GM12878 (cell line): Measurements from ENCODE around the gene PTPN20. TPM values are rescaled to one million over a fixed set of nuclear protein-coding genes. Genes with fewer than 3 reads are reported as not detected.
A peak's percentile ranks its signal among the peaks of the same experiment; 100 is the strongest.

ENCODE experiments used
- ATAC-seq: fragments of 200-7000 bp; cut with Tn5 transposase; 3 replicates; pipeline ENCODE4 v1.9.1; 2020; ENCODE audit warnings: mild to moderate bottlenecking, moderate library complexity
- BruUV-seq: library from RNA; stranded (reverse); fragments of 400-500 nt; replicated peaks from 2 replicates; lab custom pipeline; 2021; lab: Mats Ljungman, UMichigan
- CTCF ChIA-PET: fragments of 300-600 bp; sonication (Branson Sonifier 250); formaldehyde crosslinking; extraction: SDS; loops from one replicate; lab custom pipeline; 2021; ENCODE audit warnings: inconsistent platforms; lab: Yijun Ruan, JAX
- POLR2A ChIA-PET: fragments of 350-600 bp; formaldehyde crosslinking; extraction: SDS; loops from one replicate; lab custom pipeline; 2021; ENCODE audit warnings: inconsistent platforms; lab: Charles Lee
- RAD21 ChIA-PET: fragments of 300-600 bp; sonication (Branson Sonifier 250); formaldehyde crosslinking; loops from one replicate; lab custom pipeline; 2023; ENCODE audit warnings: antibody characterized with exemption; ENCODE audit not compliant: unreplicated experiment; lab: Charles Lee
- SMC1A ChIA-PET: fragments of 300-600 bp; sonication (Branson Sonifier 250); formaldehyde crosslinking; loops from one replicate; lab custom pipeline; 2023; ENCODE audit not compliant: unreplicated experiment, uncharacterized antibody; lab: Charles Lee
- DNase-seq: peaks from one replicate; pipeline ENCODE4 v3.0.0-alpha.2; 2011; ENCODE audit warnings: low read depth, low spot score
- FAIRE-seq: peaks from 3 replicates; lab custom pipeline; 2011; peaks lifted over from hg19 to GRCh38; lab: Jason Lieb, UNC
- H2AFZ ChIP-seq: 2 replicates; pipeline ENCODE4 v1.6.0; 2011; ENCODE audit warnings: low read depth, low read length, control low read depth; ENCODE audit not compliant: control insufficient read depth
- H3K27ac ChIP-seq: 2 replicates; pipeline ENCODE4 v1.5.1; 2011; ENCODE audit warnings: control low read depth; ENCODE audit not compliant: control insufficient read depth, insufficient read depth
- H3K27me3 ChIP-seq, 2 experiments: replicated peaks in 1 of 2; 2 replicates each; pipeline versions ENCODE4 v1.6.0 to v1.6.1; 2011; ENCODE audit warnings: low read length in 1 of 2; ENCODE audit not compliant: control insufficient read depth in 2 of 2, insufficient read depth in 2 of 2
- H3K36me3 ChIP-seq, 2 experiments: 2 replicates each; pipeline ENCODE4 v1.5.1; 2011; ENCODE audit warnings: low read length in 1 of 2; ENCODE audit not compliant: control insufficient read depth in 2 of 2, insufficient read depth in 2 of 2
- H3K4me1 ChIP-seq: 2 replicates; pipeline ENCODE4 v1.6.1; 2011; ENCODE audit warnings: mild to moderate bottlenecking, low read length, moderate library complexity, mixed read lengths; ENCODE audit not compliant: control insufficient read depth, insufficient read depth
- H3K4me2 ChIP-seq: 2 replicates; pipeline ENCODE4 v1.6.0; 2011; ENCODE audit warnings: control low read depth; ENCODE audit not compliant: control insufficient read depth, insufficient read depth
- H3K4me3 ChIP-seq: fragments of 200-600 bp; sonication (generic); 2 replicates; pipeline ENCODE4 v1.5.1; 2016
- H3K79me2 ChIP-seq: 2 replicates; pipeline ENCODE4 v1.6.0; 2011; ENCODE audit warnings: low read length; ENCODE audit not compliant: control insufficient read depth, insufficient read depth
- H3K9ac ChIP-seq: 2 replicates; pipeline ENCODE4 v1.8.0; 2011; ENCODE audit warnings: low read length, control low read depth, mixed read lengths; ENCODE audit not compliant: control insufficient read depth, insufficient read depth
- H3K9me3 ChIP-seq: replicated peaks from 3 replicates; pipeline ENCODE4 v1.5.1; 2011; ENCODE audit warnings: mild to moderate bottlenecking, low read length; ENCODE audit not compliant: control insufficient read depth, insufficient read depth
- H4K20me1 ChIP-seq: 2 replicates; pipeline ENCODE4 v1.6.0; 2011; ENCODE audit not compliant: control insufficient read depth, insufficient read depth
- CTCF ChIP-seq, 3 experiments: IDR thresholded peaks in 2 of 3; conservative IDR thresholded peaks in 1 of 3; 2 replicates each; pipeline ENCODE4 v1.5.1; 2011; ENCODE audit warnings: low read depth in 3 of 3, low read length in 3 of 3, mild to moderate bottlenecking in 3 of 3, control low read depth in 2 of 3, moderate library complexity in 2 of 3, inconsistent platforms in 1 of 3, mixed read lengths in 1 of 3; ENCODE audit not compliant: control insufficient read depth in 2 of 3, insufficient read depth in 1 of 3; ENCODE audit errors: extremely low read depth in 1 of 3
- EED ChIP-seq: sonication (generic); IDR thresholded peaks from 2 replicates; pipeline ENCODE4 v1.6.1; 2016; ENCODE audit warnings: antibody characterized with exemption, low read depth
- SMAD1 ChIP-seq: fragments of 450-650 bp; IDR thresholded peaks from 2 replicates; pipeline ENCODE4 v1.6.1; 2018; ENCODE audit warnings: mild to moderate bottlenecking, low read depth; ENCODE audit not compliant: partially characterized antibody
- WGBS: methylation state at CpG from one replicate; pipeline ENCODE4 v1.1.6; 2016; ENCODE audit warnings: low lambda C conversion rate; ENCODE audit not compliant: insufficient replicate concordance, insufficient coverage; ENCODE audit errors: missing lambda C conversion rate; 5-methylcytosine and 5-hydroxymethylcytosine counted together
- in situ Hi-C: fragments of 300-500 bp; cut with MboI; formaldehyde crosslinking; loops from 9 replicates; pipeline ENCODE4 v1.14.3; 2018; ENCODE audit warnings: mixed read lengths
- intact Hi-C: fragments of 100-400 bp; cut with micrococcal nuclease; formaldehyde crosslinking; loops from one replicate; pipeline ENCODE4 v1.14.2; 2022; ENCODE audit not compliant: unreplicated experiment
- polyA plus RNA-seq, 11 experiments: library from polyadenylated mRNA; depleted of rRNA in 4 of 11; unstranded in 6 of 11; stranded (reverse) in 5 of 11; fragments of >200 nt; fragmentation: Nextera tagmentation in 4 of 11; fragmentation: Illumina TruSeq in 1 of 11; extraction: Ambion mirVana in 4 of 11; extraction: Trizol in 1 of 11; gene quantifications; 1 replicate in 1 of 11; 2 replicates in 10 of 11; pipeline versions ENCODE4 v1.2.1 to v1.2.3, GENCODE V29; 2011 to 2016; ENCODE audit warnings: inconsistent platforms in 2 of 11, missing spikeins in 2 of 11, low read depth in 1 of 11
- total RNA-seq, 4 experiments: library from RNA; depleted of rRNA in 3 of 4; stranded (reverse); fragments of >200 nt in 3 of 4; fragmentation: Illumina TruSeq in 1 of 4; extraction: Trizol in 1 of 4; gene quantifications; 2 replicates each; pipeline versions ENCODE4 v1.2.1 to v1.2.3, GENCODE V29; 2013 to 2021

The PTPN20 gene
- total and polyA plus RNA-seq, 10 of the 15 experiments (the other 5 are each of a cell fraction or from before 2014, with no cell fraction given) = 0.04 to 3.4 (median 0.10) TPM; not detected in 4

DNA sequence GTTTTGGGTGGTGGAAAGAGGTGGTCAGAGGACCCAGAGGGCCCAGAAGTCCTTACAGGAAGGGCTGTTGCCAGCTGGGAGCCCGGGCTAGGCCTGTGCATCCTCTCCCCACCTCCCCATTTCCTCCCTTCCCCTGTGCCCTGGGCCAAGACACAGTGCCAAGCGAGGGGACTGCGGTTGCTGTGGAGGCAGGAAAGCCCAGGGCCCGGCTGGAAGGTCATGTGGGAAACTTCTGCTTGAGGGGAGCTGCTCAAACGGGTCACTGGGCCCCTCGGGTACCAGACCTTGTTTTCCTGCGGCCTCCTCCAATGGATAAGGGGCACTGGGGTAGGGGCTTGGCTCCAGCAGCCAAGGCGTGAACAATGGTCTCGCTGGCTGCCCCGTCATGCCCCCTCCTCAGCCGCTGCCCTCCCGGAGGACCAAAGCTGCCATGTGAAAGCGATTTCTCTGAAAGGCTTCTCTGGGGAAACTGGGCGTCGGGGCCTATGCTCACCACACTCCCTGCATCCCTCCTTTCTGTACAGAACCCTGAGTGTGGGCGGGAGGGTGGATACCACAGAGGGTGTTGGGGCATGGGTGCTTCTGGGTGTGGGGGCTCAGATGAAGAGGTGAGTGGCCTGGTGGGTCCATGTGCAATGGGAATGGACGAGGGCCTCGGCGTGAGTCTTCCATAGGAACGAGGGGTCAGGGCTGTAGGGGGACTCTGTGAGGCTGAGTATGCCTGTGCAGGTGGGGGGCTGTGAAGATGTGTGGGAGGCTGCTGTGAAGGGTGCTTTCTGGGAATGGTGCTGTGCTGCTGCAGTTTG is 135.3 kb downstream of the PTPN20 start:
- Histone ChIP-seq H3K9ac (no peak overlapping the region), H3K27me3 (peaks cover 2% of the 10 kb centered on the region in 2 experiments; a peak in 2 of 4 replicates), H3K4me2 (no peak overlapping the region), H3K4me3 (no peak overlapping the region), H2AFZ (no peak overlapping the region), H3K27ac (no peak overlapping the region), H3K36me3 (no peaks in the 10 kb centered on the region), H3K79me2 (no peaks in the 10 kb centered on the region), H4K20me1 (0 out of 2 replicates have a peak, but pooled peaks cover 2% of the 10 kb centered on the region)
- RAD21 ChIA-PET = interaction anchor here (0.5 to 1.8 kb wide), 4 partner anchors 53 to 496 kb away, joined by 3 to 12 read pairs (median 6); no protein-coding TSS in a partner anchor
- in situ Hi-C loops (no loop called here), intact Hi-C loops (loop anchor here (1.0 kb wide), 2 partner anchors 266 to 294 kb away; no protein-coding TSS in a partner anchor)
- no TSS peak for BruUV-seq
- ATAC-seq (no peak), DNase-seq (no peak), FAIRE-seq (no peak)
- SMC1A ChIA-PET = interaction anchor here (5.2 kb wide), 1 partner anchor 267 kb away, joined by 66 read pairs; no protein-coding TSS in a partner anchor
- 33% methylated on average over 19 of the region's 20 CpGs for WGBS
- POLR2A ChIA-PET = no interaction called here
- TF ChIP-seq CTCF (IDR thresholded peaks at IDR 0.05 in 2 of 3, conservative IDR thresholded peaks at IDR 0.05 in 1 of 3; ENCODE audit: control insufficient read depth in 2 of 3, extremely low read depth in 1 of 3, insufficient read depth in 1 of 3, low read depth in 3 of 3, low read length in 3 of 3) (0 out of 6 replicates have a peak, but pooled peaks of 1 of the 3 experiments have one; percentile 0), SMAD1 (no peak), EED (no peak)
- TF ChIP-seq, all 136 proteins: peak for 1
- Histone ChIP-seq H3K9me3 (no peaks in the 10 kb centered on the region), H3K4me1 (no peaks in the 10 kb centered on the region)
- CTCF ChIA-PET = interaction anchor here (1.0 to 6.9 kb wide), 9 partner anchors 10 to 286 kb away, joined by 3 to 135 read pairs (median 5); partner anchors contain the start of gene GDF2
